GM12873 (cell line): ENCODE results near the gene CACYBP.
A peak's percentile ranks its signal among the peaks of the same experiment; 100 is the strongest.

ENCODE experiments used
- CTCF ChIP-seq: IDR thresholded peaks from 2 replicates; pipeline ENCODE4 v1.5.1; 2012; ENCODE audit warnings: low read depth, mild to moderate bottlenecking, moderate library complexity, low read length, control low read depth; ENCODE audit not compliant: insufficient read depth; ENCODE audit errors: missing control alignments

The CACYBP gene

GRCh38 chr1:174991473-174991872 lies 8.3 kb upstream of the CACYBP start:
- TF ChIP-seq CTCF, result no peak

DNA sequence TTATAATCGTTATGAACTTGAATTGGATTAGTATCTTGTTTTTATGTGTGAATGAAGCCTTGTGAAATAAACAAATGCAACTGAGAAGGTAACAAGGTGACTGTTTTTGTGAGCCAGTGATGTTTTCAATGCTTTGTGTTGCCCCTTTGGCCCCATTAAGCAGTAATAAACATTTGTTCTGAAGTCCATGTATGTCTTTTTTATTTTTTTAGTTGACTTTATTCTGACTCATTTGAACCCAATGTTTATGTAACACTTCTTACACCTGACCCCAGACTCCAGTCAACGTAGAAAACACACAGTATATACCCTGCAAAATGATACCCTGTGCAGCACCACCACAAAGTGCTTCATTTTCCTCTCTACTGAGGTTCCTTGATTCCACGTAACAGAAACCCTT lies 4.6 kb upstream of the CACYBP start:
- no peak for TF ChIP-seq CTCF

DNA sequence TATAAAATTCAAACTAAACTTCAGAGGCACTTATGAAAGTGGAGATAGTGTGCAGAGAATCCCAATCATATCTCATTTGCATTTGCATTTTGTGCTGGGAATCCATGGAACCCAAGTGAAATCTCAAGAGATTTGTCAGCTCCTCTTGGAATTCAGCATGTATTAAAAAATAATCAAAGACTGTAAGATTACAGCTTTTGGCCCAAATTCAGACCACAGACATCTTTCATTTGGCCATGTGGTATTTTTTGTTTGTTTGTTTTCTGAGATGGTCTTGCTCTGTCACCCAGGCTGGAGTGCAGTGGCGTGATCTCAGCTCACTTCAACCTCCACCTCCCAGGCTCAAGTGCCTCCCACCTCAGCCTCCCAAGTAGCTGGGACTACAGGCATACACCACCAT lies 3.8 kb upstream of the CACYBP start:
- TF ChIP-seq CTCF, result no peak

GRCh38 chr1:174996476-174996875 lies 3.3 kb upstream of the CACYBP start:
- no peak for TF ChIP-seq CTCF

GRCh38 chr1:174997041-174997440 lies 2.7 kb upstream of the CACYBP start:
- no peak for TF ChIP-seq CTCF

DNA sequence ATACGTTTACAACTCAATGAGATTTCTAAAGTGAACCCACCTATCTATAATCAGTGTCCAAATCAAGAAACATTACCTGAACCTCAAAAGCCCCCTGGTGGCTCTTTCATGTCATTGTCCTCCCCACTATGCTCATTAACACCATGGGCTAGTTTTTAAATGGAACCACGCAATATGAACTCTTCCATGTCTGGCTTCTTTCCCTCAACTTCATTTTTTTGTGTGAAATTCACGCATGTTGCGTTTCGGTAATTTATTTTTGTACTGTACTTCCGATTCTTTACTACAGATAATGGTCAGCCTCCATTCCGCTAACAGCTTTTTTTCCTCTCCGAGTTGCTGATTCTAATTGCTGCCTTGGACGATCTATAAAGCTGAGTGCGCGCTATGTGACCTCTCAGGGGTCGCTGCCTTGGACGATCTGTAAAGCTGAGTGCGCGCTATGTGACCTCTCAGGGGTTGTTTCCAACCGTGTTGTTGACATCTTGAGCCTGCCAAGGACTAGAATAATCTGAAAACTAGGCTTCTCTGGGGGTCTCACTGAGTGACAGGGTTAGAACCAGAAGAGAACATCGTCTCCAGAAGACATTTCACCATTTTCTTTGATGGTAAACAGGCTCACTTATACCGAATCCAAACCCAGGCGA lies 1.1 kb upstream of the CACYBP start:
- TF ChIP-seq CTCF, result peak; percentile 79

DNA sequence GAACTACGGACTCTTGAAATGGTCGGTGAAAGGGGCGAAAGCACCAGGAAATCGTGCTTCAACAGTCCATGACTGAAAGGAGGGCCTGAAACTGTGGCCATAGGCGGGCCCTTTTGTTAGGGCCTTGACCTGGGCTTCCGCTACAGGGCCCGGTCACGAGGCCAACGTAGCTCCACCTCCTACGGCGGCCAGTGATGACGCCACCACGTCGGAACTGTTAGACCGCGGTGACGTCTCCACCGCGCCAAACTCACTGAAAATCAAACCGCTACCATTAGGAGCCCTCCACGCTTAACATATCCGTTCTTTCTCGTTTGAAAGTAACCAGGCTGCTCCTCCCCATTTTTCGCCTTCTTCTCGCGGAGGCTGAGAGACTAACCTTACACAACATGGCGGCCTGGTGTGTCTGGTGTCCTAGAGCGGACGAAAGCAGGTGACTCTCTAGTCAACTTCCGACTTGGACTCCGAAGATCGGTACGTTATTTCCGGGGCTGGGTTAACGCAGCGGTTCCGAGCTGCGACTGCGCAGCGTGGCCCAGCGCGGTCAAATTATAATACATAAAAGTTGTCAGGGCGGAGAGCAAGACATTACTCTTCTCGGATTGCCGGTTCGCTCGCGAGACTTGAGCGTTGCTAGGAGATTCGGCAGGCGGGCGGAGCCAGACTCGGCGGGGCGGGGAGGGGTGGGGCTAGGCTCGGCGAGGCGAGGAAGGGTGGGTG lies 371 bp upstream of the CACYBP start:
- no peak for TF ChIP-seq CTCF
